Nephron progenitor cell (in vitro differentiated cells): ENCODE measurements around the gene SLC35D1.
A peak's percentile ranks its signal among the peaks of the same experiment; 100 is the strongest.

ENCODE experiments used
- DNase-seq: peaks from one replicate; pipeline ENCODE4 v3.0.0; 2021
- H3K27ac Mint-ChIP-seq: 2 replicates; pipeline ENCODE4 v1.8.0; 2021; ENCODE audit warnings: mild to moderate bottlenecking, moderate library complexity, mixed read lengths
- H3K27me3 Mint-ChIP-seq: 2 replicates; pipeline ENCODE4 v1.8.0; 2021; ENCODE audit warnings: mild to moderate bottlenecking, low read depth, mixed read lengths; ENCODE audit not compliant: poor library complexity
- H3K36me3 Mint-ChIP-seq: 2 replicates; pipeline ENCODE4 v1.8.0; 2021; ENCODE audit warnings: low read depth, mixed read lengths
- H3K4me1 Mint-ChIP-seq: 2 replicates; pipeline ENCODE4 v1.8.0; 2021; ENCODE audit warnings: mixed read lengths
- H3K4me3 Mint-ChIP-seq: 2 replicates; pipeline ENCODE4 v1.8.0; 2021; ENCODE audit warnings: mild to moderate bottlenecking, moderate library complexity, mixed read lengths
- H3K9me3 Mint-ChIP-seq: 2 replicates; pipeline ENCODE4 v1.8.0; 2021; ENCODE audit warnings: mild to moderate bottlenecking, moderate library complexity, mixed read lengths
- TF ChIP-seq, protein P1 (sequence below): fragments of 200-600 bp; sonication (generic); IDR thresholded peaks from 2 replicates; pipeline ENCODE4 v1.5.0; 2021; ENCODE audit warnings: antibody characterized with exemption

The SLC35D1 gene

DNA sequence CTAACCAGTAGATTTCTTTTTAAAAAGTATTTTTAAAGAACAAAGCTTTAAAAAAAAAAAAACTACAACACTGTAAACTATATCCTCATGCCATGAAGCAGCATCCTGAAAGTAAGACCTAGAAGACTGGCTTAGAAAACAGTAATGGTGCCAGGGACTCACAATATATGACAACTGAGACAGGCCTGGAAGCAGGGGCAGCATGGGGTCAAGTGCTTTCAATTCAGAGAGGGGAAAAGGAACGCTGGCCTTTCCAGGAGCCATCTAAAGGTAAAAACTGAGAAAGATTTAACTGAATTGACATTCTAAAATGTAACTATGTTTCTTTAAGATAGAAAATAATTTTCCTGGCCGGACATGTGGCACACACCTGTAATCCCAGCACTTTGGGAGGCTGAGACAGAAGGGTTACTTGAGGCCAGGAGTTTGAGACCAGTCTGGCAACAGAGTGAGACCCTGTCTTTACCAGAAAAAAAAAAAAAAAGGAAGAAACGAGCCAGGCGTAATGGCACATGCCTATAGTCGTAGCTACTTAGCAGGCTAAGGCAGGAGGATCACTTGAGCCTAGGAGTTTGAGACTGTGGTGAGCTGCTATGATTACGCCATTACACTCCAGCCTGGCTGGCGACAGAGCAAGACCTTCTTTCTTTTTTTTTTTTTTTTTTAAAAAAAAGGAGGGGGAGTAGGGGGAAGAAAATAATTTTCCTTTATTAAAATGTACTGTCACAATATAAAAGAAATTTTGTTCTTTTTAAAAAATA, 54.1 kb downstream of the SLC35D1 start:
- Mint-ChIP-seq H3K27ac (peak overlapping the region; percentile 64), H3K36me3 (peaks cover 26% of the 10 kb centered on the region), H3K27me3 (no peaks in the 10 kb centered on the region), H3K9me3 (no peaks in the 10 kb centered on the region), H3K4me3 (no peak overlapping the region), H3K4me1 (peaks cover 11% of the 10 kb centered on the region)
- DNase-seq = no peak
- TF ChIP-seq, protein P1, sequence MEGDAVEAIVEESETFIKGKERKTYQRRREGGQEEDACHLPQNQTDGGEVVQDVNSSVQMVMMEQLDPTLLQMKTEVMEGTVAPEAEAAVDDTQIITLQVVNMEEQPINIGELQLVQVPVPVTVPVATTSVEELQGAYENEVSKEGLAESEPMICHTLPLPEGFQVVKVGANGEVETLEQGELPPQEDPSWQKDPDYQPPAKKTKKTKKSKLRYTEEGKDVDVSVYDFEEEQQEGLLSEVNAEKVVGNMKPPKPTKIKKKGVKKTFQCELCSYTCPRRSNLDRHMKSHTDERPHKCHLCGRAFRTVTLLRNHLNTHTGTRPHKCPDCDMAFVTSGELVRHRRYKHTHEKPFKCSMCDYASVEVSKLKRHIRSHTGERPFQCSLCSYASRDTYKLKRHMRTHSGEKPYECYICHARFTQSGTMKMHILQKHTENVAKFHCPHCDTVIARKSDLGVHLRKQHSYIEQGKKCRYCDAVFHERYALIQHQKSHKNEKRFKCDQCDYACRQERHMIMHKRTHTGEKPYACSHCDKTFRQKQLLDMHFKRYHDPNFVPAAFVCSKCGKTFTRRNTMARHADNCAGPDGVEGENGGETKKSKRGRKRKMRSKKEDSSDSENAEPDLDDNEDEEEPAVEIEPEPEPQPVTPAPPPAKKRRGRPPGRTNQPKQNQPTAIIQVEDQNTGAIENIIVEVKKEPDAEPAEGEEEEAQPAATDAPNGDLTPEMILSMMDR = no peak

DNA sequence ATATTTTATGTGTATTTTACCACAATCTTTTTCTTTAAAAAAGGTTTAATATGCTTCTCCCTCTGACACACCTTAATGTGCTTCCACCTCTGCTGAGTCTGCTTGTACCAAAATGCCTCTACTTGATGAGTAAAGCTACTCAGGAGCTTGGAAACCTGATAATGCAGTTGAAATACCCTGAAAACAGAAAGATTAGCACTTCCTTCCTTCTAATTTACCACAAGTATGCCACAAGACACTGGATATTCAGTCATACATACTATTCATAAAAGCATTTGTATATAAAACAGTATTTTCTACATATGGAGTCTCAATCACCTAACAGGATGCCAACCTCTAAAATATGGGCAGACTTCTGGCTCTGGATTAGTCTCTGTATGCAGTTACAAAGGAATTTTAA, 55.0 kb downstream of the SLC35D1 start:
- no peak for DNase-seq
- Mint-ChIP-seq H3K27ac (no peak overlapping the region), H3K27me3 (no peaks in the 10 kb centered on the region), H3K4me3 (no peak overlapping the region), H3K36me3 (peaks cover 26% of the 10 kb centered on the region), H3K4me1 (peaks cover 11% of the 10 kb centered on the region), H3K9me3 (no peaks in the 10 kb centered on the region)
- TF ChIP-seq, protein P1 = no peak

DNA sequence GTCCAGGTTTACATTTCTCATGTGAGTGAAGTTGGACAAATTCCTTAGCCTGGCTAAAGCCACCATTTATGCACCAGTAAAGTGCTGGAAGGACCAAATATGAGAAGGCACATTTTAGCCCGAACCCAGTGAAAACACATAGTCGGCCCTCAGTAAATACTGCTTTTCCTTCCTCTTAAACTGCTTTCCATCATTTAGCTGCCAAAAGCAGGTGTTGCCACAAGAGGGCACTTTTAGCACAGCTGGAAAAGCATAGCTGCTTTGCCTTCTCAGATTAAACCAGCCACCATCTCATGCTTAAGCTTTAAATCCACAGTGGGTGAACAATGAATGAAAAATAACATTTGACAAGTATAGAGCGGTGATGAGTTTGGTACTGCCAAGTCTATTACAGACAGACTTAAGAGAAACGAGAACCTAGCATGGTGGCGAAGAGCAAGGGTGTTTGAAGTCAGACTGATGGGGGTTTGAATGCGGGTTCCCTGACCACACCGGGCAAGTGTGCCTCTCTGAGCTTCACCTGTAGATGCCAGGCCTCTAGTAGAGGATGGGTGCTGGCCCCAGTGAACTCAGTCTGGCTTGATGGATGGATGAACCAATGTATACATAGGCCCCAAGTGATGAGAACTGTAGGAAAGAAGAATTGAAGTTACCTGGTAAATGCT, 57.8 kb downstream of the SLC35D1 start:
- Mint-ChIP-seq H3K27me3 (no peaks in the 10 kb centered on the region), H3K4me1 (peaks cover 6% of the 10 kb centered on the region), H3K9me3 (no peaks in the 10 kb centered on the region), H3K36me3 (peaks cover 8% of the 10 kb centered on the region), H3K4me3 (no peak overlapping the region), H3K27ac (peak overlapping the region; percentile 67)
- TF ChIP-seq, protein P1 = peak; percentile 68
- peak; percentile 49 for DNase-seq

DNA sequence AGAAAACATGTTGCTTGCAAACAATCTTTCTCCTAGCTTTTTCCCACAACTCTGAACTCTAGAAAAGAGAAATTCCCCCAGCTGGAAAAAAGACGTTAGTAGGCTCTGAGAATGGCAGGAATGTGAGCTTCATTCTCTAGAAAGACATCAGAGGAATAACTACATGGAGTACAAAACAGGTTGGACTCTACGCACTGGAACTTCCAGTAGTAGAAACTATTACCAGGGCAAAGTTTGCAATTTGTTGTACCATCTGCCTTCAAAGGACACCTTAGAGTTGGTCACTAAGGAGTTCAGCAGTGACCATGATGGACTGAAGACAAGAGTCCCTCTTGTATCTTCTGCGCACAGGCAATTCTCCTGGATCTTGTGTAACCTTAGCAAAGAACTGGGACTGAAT, 60.9 kb downstream of the SLC35D1 start:
- H3K4me1 Mint-ChIP-seq = no peaks in the 10 kb centered on the region
- no peaks in the 10 kb centered on the region for H3K9me3 Mint-ChIP-seq
- H3K27ac Mint-ChIP-seq = no peak overlapping the region
- DNase-seq = no peak
- no peaks in the 10 kb centered on the region for H3K27me3 Mint-ChIP-seq
- H3K4me3 Mint-ChIP-seq = no peak overlapping the region
- TF ChIP-seq, protein P1 = no peak
- H3K36me3 Mint-ChIP-seq = peaks cover 24% of the 10 kb centered on the region

DNA sequence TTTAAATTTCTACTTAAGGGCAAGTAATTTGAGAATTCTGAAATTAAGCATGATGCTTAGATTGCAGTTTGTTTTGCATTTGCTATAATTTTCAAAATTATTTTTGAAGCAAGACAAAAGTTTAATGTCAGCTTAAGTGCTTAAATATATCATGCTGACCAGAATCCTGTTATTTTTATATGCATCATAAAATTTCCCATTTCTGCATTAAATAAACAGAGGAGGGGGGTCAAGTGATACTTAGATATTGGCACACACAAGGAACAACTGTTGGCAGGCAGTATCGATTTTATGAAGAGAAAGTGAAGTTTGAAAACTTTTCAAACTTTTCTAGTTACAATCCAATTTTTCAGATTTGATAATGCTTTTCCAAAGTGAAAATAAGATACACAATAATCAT, 68.1 kb downstream of the SLC35D1 start:
- no peak for DNase-seq
- no peak overlapping the region for H3K4me3 Mint-ChIP-seq
- no peaks in the 10 kb centered on the region for H3K4me1 Mint-ChIP-seq
- H3K27me3 Mint-ChIP-seq = no peaks in the 10 kb centered on the region
- H3K36me3 Mint-ChIP-seq = peaks cover 34% of the 10 kb centered on the region
- H3K27ac Mint-ChIP-seq = no peak overlapping the region
- TF ChIP-seq, protein P1 = no peak
- H3K9me3 Mint-ChIP-seq = no peaks in the 10 kb centered on the region
